Lower lobe of right lung (tissue), 2 donors: ENCODE results near the gene RENBP. TPM values are rescaled to one million over a fixed set of nuclear protein-coding genes. Genes with fewer than 3 reads are reported as not detected.
A peak's percentile ranks its signal among the peaks of the same experiment; 100 is the strongest.

Experiments used
- ATAC-seq, 2 donors: fragments of 200-7000 bp; cut with Tn5 transposase; one replicate each; pipeline ENCODE4 v1.9.1; 2020 to 2022; ENCODE audit warnings: mild to moderate bottlenecking in 2 of 2, moderate library complexity in 2 of 2
- DNase-seq: peaks from one replicate; pipeline ENCODE4 v3.0.0-alpha.2; 2020
- H3K27ac ChIP-seq: fragments of 200-600 bp; one replicate; pipeline ENCODE4 v1.8.0; 2022
- H3K27me3 ChIP-seq: fragments of 200-600 bp; one replicate; pipeline ENCODE4 v1.8.0; 2022; ENCODE audit warnings: low read depth
- H3K36me3 ChIP-seq: fragments of 200-600 bp; one replicate; pipeline ENCODE4 v1.8.0; 2022; ENCODE audit warnings: mild to moderate bottlenecking
- H3K4me1 ChIP-seq: fragments of 200-600 bp; one replicate; pipeline ENCODE4 v1.8.0; 2022
- H3K4me3 ChIP-seq: fragments of 200-600 bp; one replicate; pipeline ENCODE4 v1.8.0; 2022; ENCODE audit warnings: mild to moderate bottlenecking
- H3K9me3 ChIP-seq: fragments of 200-600 bp; one replicate; pipeline ENCODE4 v1.8.0; 2022
- CTCF ChIP-seq: fragments of 200-600 bp; IDR thresholded peaks from one replicate; pipeline ENCODE4 v1.8.0; 2022; ENCODE audit warnings: antibody characterized with exemption, mild to moderate bottlenecking
- intact Hi-C: fragments of 100-400 bp; cut with DNase I; formaldehyde crosslinking; loops from one replicate; pipeline ENCODE4 v1.11.0; 2022
- total RNA-seq: library from RNA; stranded (reverse); fragmentation: NEBNext Ultra II Directional; extraction: Animal tissue kit (Norgen Biotek cat#: 25700); gene quantifications from one replicate; pipeline ENCODE4 v1.2.1, GENCODE V29; 2021
- donor health status: DM: no; HTN: yes; CAD: no; lungs with severe emphysema.

The RENBP gene
- total RNA-seq, 1 donor from 2014 or later, result 57.0 TPM

GRCh38 chrX:153989973-153990655, 45.7 kb upstream of the RENBP start:
- ATAC-seq, result no peak
- Histone ChIP-seq H3K4me1 (peaks cover 2% of the 10 kb centered on the region), H3K36me3 (no peaks in the 10 kb centered on the region), H3K4me3 (no peak overlapping the region), H3K27ac (no peak overlapping the region), H3K27me3 (no peaks in the 10 kb centered on the region), H3K9me3 (no peaks in the 10 kb centered on the region)
- DNase-seq, result no peak
- TF ChIP-seq CTCF, result no peak
- intact Hi-C loops, result no loop called here

GRCh38 chrX:153988493-153988892, 44.0 kb upstream of the RENBP start:
- H3K9me3 ChIP-seq, result no peaks in the 10 kb centered on the region
- no peak for ATAC-seq
- no peak for DNase-seq

DNA sequence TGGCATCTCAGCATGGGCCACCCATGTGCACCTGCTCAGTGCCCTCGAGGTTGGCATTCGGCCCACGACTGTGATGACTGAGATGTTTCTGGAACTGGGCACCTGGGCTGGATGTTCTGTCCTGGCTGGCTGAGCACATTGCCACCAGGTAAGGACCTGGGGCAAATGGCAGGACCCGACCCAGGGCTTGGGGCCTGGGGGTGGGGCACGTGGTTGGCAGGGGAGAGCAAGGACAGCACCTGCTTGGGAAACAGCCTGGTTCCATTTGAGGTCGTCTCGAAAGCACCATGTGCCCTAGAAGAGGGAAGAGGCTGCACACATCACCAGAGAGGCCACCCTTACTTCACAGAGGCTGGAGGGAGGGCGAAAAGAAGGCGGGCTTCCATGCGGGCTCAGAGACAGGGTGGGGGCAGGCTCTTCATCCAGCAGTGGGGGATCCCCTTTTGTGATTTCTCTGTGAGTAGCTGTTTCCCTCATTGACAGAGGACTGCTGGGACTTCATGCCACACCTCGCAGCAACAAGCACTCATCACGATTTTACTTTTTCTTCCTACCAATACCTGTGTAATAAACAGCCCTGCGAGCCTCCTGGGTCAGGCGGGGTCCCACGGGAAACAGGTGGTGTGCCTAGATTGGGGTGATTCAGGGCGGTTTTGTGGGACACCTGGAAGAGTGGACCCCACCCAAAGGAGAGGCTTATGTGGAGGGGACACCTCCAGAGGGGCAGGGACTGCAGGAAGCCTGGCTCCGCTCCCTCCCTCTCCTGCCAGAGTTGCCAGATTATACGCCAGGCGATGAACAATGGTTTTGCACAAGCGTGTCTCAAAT, 40.1 kb upstream of the RENBP start:
- peak overlapping the region; percentile 83 for H3K27ac ChIP-seq
- H3K36me3 ChIP-seq, result no peaks in the 10 kb centered on the region
- no peak for TF ChIP-seq CTCF
- peaks cover 13% of the 10 kb centered on the region for H3K4me1 ChIP-seq
- intact Hi-C loops, result no loop called here
- H3K27me3 ChIP-seq, result no peaks in the 10 kb centered on the region
- ATAC-seq, result no peak
- H3K9me3 ChIP-seq, result no peaks in the 10 kb centered on the region
- no peak overlapping the region for H3K4me3 ChIP-seq
- no peak for DNase-seq

More at GRCh38 chrX:153988493-153988892, 44.0 kb upstream of the RENBP start:
- H3K27me3 ChIP-seq, result no peaks in the 10 kb centered on the region
- no peak for TF ChIP-seq CTCF
- H3K4me1 ChIP-seq, result peaks cover 8% of the 10 kb centered on the region
- no peaks in the 10 kb centered on the region for H3K36me3 ChIP-seq
- no peak overlapping the region for H3K4me3 ChIP-seq
- intact Hi-C loops, result no loop called here
- H3K27ac ChIP-seq, result no peak overlapping the region

DNA sequence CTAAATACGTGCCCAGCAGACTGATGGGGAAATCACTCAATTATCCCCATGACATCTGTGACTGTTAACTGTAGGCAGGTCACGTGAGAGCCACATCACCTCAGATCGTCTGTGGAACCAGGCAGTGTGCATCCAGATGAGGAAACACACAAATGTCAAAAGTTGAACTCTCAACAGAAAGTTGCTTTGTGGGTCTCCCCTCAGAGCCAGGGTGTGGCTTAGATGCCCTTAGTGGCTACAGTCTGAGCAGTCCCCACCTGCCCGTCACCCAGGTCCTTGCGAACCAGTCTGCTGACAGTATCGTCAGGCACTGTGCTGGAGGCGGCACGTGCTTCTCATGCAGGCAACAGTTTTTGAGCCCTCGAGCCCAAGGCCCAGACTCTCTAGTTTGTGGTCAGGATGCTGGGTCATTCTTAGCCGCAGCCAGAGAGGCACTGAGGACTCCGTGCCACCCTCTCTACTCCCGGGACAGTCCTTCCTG, 38.9 kb upstream of the RENBP start:
- no peaks in the 10 kb centered on the region for H3K36me3 ChIP-seq
- H3K9me3 ChIP-seq, result no peaks in the 10 kb centered on the region
- peaks cover 13% of the 10 kb centered on the region for H3K4me1 ChIP-seq
- TF ChIP-seq CTCF, result no peak
- H3K27ac ChIP-seq, result no peak overlapping the region
- no peaks in the 10 kb centered on the region for H3K27me3 ChIP-seq
- ATAC-seq, result no peak
- no peak overlapping the region for H3K4me3 ChIP-seq
- intact Hi-C loops, result no loop called here
- DNase-seq, result no peak

GRCh38 chrX:153981771-153982533, 37.5 kb upstream of the RENBP start:
- H3K4me1 ChIP-seq, result peaks cover 13% of the 10 kb centered on the region
- H3K4me3 ChIP-seq, result no peak overlapping the region
- intact Hi-C loops, result no loop called here
- no peaks in the 10 kb centered on the region for H3K9me3 ChIP-seq
- DNase-seq (peak; percentile 73), ATAC-seq (peak; percentile 35 to 64)
- H3K36me3 ChIP-seq, result no peaks in the 10 kb centered on the region
- TF ChIP-seq CTCF, result no peak
- no peaks in the 10 kb centered on the region for H3K27me3 ChIP-seq
- peak overlapping the region; percentile 49 for H3K27ac ChIP-seq
